Measurements from ENCODE around the gene SLCO3A1.

The SLCO3A1 gene

DNA sequence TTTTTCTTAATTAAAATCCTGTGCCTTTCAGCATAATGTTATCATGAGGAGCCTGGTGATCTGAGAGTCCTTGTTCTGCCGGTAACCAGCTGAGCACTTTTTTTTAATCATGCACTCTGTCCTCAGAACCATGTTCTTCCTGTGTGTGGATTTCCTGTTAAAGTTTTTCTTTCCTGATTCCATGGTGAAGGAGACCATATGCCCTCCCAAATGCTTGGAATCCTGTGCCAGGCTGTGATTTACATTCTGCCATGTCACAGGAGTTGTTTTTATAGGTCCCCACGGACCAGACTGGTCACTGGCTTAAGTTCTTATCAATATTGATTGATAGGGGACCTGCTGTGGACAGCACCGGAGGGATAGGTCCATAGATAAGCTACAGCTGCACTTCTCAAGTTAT is 257.8 kb downstream of the SLCO3A1 start:
- no peak for DNase-seq

DNA sequence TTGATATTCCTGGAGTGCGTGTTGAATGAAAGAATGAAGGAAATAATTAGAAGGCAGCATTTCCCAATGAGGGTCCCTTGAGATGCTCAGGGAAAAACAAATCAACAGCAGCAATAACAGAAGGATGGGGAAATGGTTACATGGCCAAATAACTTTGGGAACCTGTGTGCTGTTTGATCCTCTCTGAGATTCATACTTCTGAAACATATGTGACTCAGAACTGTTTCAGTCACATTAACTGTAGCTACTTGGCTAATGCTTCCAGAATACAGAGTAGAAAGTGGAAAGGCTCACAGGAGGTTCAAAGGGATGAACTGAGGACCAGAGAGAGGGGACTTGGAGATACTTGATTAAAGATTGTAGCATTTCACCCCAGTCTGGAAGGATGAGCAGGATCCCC is 258.2 kb downstream of the SLCO3A1 start:
- DNase-seq = no peak

DNA sequence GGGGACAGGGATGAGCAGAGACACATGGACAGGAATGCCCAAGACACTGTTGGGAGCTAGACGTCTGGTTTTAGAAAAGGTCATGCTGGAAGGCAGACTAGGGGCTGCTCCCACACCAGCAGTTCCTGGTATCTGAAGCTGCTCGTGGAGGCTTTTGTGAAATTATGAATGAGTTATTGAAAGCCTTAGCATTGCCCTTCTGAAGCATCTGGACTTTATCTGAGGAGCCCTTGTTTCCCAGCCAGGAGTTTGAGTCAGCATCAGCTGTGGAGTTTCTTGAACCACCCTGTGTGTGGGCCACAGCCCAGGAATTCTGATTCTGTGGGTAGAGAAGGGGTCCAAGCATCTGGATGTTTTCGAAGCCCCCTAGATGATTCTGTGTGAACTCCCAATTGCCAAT is 258.7 kb downstream of the SLCO3A1 start:
- no peak for DNase-seq

DNA sequence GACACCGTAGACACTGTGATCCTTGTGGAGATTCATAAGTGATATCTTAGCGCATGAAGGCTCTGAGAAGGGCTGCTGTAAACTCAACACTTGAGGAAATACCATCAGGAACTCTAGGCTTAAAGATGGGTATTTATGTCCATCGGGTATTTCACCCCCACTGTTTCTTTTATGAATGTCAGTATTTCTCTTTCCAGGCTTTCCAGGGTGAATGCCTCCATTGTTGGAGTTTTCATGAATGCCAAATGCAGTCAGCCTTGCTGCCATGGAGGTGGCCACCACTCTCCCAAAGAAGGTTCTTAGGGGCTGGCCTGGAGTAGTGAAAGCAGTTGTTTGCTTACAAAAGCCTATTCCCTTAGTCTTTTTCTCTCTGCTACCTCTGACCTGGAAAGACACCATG is 259.2 kb downstream of the SLCO3A1 start:
- no peak for DNase-seq

DNA sequence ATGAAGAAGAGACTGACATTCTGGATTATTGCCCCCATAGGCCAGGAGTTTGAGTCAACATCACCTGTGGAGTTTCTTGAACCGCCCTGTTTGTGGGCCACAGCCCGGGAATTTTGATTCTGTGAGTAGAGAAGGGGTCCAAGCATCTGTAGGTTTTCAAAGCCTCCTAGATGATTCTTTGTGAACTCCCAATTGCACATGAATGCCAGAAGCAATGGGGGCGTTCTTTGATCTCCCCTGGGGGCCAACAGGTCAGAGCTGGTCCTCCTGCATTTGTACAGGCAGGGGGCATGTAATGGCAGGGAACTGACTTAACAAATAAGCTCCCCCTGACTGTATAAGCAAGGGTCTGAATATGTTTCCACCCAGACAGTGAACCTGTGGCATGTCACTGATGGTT is 260.3 kb downstream of the SLCO3A1 start:
- no peak for DNase-seq

DNA sequence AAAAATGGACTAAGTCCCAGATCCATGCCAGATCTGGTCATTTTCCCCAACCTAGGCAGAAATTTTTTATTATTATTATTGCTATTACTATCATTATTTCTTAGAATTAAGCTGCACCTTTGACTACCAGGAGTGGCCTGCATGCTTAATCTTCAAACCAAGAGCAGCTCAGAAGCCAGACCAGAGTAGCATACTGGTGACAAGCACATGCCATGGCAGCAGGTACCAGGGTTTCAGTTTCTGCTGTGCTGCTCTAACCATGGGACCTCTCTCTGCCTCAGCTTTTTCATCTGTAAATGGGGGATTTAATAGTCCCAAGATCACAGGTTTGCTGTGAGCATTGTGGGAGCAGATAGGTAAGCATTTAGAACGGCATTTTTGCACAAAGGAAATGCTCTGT is 262.3 kb downstream of the SLCO3A1 start:
- DNase-seq = no peak

DNA sequence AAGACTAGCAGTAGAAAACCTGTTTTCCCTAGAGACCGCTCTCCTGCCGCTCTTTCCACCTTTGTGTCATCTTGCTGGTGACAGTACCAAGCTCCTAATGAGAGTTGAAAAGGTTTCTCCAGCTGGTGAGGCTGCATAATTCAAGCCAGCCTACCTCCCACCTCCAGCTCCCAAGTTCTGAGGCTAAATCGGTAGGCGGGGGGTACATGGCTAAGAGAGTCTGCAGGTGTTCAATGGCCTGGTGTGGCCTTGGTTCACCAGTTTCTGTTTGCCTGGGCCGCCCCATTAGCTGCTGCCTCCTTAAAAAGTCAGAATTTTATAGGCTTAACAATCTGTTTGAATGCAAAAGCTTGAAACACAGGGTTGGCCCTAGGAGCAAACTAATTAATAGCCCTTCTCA is 262.8 kb downstream of the SLCO3A1 start:
- DNase-seq = no peak

DNA sequence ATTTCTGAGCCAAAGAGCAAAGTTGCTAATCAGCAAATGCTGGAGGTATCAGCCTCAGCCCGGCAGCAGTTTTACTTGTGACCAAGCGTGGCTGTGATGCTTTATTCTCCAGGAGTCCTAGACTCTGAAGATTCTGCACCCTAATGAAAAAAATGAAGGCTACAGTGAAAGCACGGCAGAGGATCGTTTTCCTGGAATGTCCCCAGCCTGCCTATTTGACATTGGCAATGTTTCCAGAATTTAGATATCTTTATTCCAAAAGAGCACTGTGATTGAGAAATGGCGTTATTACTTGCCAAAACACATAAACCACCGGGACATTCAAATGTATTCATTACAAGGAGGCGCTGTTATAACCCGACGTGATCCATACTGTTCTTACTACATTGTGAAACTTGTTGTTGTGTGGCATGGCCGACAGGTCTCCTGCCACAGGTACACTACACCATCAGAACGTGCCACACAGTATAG is 263.8 kb downstream of the SLCO3A1 start:
- no peak for DNase-seq

DNA sequence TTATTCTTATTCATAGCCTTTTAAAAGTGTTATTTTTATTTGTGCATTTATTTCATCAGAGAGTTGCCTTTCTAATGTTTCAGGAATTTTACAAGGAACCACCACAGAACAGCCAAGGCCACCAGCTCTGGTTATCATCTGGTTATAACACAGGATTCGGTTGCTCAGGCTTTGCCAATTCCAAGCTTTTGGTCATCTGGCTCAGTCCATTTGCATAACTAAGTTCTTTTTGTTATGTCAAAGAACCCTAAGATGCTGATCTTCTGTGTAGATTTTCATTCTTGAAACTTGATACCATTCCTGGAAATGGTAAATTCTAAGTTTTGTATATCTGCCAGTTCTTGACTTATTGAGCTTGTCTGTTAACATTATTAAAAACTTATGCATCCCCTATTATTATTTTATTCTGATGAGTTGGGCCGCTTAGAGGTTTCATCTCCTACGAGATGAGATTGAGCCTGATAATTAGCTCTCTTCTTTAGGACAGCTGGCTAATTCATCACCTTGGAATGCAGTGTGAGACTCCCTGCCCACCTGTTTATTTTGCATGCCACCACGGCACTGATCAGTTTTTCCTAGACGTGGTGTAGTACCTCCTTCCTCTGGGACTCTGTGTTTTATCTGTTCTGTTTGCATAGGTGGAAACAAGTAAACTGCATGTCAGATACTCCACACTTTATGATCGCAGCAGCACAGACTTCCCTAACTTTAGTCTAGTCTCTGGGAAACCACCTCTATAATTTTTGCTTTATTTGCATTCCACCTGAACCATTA is 264.8 kb downstream of the SLCO3A1 start:
- no peak for DNase-seq

DNA sequence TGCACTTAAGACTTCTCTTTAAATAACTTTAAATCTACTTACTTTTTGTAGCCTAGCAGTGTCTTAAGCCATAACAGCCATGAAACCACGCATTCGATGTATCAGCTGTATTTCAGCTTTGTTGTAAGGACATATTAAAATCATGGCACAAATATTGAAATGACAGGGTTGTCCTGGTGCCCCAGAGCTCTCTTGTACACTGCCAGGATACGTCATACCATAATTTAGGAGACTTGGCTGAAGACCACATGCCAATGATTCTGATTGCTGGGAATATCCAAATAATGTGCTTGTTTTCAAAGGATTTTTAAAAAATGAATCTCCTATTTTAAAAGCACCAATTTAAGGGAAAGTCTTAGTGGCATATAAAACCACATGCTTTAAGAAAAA is 265.4 kb downstream of the SLCO3A1 start:
- DNase-seq = no peak

DNA sequence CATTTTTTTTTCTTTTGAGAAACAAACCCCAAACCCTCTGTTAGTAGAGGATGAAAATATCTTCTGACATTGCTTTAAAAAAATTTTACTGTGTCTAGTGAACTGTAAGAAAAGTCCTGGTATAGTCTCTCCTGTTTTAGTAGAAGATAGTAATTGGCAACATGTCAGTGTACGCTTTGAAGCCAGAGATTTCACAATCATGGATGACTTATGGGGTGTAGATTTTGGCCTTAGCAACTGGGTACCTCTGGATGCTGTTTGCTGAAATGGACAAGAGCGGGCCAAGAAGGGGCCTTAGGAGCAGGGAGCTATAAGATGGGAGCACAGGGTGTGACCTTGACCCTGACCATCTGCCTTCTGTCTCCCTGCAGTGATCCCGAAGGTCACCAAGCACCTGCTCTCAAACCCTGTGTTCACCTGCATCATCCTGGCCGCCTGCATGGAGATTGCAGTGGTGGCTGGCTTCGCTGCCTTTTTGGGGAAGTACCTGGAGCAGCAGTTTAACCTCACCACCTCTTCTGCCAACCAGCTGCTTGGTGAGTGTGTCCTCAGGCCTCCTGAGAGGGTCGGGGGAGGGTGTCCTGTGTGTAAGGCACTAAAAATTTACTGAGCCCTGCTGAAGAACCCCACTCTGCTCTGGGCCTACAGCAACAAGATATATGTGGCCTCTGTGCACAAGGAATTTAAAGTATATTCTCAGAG is 266.7 kb downstream of the SLCO3A1 start:
- DNase-seq = no peak

DNA sequence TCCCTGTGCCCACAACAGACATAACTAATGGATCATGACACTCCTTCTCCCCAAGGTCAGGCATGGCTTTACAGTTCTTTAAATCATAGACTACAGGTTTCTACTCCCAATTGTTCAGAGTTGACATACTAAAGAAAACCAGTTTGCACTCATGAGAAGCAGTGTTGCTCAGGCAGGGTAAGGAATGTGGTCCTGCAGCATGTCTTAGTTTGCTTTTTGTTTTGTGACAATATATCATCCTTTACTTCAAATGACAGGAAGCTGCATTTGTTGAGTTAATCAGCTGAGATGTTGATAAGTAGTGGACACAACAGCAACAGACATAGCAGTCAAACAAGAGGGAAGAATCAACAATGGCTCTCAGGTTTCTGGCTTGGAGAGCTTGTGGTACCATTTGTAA is 267.5 kb downstream of the SLCO3A1 start:
- no peak for DNase-seq

DNA sequence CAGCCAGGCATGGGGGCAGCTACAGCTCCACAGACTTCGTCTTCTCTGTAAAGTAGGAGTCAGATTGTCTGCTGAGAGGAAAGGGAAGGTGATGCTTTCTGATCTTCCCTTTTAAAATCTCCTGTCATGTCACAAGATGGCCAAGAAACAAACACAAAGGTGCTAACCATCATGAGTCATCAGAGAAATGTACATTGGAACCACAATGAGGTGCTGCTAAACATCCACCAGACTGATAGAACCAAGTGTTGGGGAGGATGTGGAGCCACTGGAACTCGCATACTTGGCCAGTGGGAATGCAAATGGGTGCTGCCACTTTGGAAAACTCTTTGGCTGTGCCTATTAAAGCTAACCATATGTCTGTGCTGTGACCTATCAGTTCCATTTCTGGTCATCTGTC is 268.8 kb downstream of the SLCO3A1 start:
- DNase-seq = no peak

DNA sequence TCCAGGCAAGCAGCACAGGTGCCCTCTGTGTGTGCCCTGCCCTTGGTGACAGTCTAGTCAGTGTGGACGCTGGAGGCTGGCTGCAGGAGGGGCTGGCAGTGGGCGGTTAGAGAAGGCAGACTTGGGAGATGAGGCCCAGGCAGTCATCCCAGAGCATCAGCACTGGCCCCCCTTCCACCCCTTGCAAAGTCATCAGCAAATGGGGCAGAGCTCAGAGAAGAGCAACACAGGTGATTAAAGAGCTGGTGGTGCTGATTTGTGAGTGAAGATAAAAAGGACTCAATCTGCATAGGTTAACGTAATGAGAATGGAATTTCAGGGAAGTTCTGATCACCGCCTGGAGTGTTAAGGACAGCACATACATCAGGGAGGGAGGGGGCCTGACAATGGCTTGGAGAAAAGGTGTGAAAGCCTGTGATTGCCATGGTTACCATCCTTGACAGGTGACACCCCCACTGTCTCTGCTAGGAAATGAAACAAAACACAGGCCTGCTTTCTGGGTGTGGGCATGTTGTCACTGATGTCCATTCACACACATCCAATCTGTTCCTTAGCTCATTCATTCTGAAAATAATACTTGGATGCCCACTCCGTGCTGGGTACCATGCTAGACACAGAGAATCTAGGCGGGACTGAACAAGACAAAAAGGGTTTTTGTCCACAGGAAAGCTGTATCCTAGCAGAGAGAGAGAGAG is 270.6 kb downstream of the SLCO3A1 start:
- DNase-seq = no peak

DNA sequence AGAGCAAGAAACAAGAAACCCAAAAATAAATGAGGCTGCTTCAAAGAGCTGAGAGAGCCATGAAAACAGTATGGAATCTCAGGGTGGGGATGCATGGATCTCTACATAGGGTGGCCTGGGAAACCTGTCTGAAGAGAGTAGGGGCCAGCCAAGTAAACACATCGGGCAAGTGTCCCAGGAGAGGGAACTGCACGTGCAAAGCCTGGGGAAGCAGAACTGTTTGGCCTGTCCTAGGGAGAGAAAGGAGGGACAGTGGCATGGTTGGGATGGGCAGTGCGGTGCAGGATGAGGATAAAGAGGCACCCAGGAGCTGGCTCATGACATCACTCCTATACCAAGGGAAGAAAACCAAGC is 271.1 kb downstream of the SLCO3A1 start:
- DNase-seq = no peak

DNA sequence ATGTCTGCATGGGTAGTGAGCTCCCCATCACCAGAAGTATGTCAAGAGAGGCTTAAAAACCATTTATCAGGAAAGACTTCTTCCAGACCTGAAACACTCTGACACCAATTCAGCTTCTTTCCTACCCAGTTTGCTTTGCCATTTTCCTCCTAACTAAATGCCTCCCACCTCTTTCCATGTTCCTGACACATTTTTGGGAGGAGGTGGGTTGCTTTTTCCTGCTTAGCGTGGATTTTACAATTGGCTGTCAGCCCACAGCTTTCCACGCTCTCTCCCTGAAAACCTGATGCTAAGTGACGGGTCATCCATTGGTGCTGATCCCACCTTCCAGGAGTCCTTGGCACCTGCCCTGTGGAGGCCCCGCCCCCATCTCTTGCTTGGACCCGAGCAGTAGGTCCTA is 275.3 kb downstream of the SLCO3A1 start:
- DNase-seq = no peak

DNA sequence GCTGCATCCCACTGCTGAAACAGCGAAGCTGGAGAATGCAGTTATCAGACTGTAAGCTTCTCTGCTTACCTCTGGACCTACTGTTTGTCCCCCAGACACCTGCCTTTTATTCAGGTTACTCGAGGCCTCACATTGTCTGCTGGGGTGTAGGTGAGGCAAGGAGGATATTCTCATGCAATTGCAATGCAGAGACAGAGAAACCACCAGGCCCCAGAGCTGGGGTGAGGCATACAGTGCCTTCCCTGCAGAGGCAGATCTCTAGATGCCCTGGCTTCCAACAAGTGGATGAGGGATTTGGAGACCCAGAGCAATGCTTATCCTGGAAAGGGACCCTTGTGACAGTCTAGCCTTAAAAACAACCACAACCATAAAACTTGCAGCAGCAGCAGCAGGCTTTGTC is 276.7 kb downstream of the SLCO3A1 start:
- DNase-seq = no peak

DNA sequence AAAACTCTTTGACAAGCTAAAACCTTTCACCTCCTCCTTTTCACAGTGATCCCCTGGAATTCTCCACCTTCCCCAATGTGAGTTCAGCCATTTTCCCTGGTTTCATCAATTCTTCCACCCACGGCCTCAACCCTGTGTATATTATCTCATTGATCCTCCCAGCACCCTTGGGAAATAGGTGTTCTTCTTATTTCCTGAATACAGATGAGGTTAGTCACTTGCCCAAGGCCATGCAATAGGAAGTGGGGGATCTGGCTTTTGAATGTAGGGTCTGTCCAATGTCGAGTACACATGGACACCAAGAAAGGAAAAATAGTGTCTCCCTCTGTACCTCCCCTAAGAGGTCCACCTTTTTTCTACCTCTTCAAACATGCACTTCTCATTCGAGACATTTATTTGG is 277.4 kb downstream of the SLCO3A1 start:
- no peak for DNase-seq

DNA sequence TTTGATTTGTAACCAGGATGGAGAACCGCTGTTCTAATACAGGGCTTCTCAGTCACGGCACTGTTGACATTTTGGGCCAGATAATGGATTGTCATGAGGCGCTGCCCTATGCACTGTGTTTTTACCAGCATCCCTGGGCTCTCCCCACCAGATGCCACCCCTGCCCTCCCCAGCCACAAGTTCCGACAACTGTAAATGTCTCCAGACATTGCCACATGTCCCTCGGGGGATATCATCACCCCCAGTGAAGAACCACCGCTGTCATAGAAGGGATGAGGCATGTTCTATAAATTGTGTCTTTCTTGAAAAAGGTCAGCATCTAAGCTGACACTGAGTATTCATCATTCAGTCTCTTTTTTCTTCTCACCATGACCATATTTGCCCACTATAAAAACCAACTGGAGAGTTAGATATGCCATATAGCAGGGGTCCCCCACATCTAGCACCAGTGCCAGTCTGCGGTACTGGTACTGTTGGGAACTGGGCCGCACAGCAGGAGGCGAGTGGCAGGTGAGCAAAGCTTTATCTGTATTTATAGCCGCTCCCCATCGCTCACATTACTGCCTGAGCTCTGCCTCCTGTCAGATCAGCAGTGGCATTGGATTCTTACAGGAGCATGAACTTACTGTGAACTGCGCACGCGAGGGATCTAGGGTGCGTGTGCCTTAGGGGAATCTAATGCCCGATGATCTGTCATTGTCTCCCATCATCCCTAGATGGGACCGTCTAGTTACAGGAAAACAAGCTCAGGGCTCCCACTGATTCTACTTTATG is 279.7 kb downstream of the SLCO3A1 start:
- DNase-seq = no peak

DNA sequence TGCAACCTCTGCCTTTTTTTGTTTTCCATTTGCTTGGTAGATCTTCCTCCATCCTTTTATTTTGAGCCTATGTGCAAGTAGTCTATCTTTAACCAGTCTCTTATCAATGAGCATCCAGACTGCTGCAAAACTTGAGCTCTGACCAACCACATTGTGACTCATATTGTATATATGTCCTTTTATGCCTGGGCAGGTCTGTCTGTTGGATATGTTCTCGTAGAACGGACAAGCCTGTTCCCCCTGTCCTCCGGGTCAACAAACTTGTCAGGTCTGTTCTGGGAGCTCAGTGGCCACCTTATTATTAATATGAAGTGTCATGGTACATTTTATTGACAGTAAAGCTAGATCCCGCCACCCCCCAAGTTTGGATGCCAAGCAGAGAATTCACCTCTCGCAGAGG is 287.3 kb downstream of the SLCO3A1 start:
- DNase-seq = no peak

DNA sequence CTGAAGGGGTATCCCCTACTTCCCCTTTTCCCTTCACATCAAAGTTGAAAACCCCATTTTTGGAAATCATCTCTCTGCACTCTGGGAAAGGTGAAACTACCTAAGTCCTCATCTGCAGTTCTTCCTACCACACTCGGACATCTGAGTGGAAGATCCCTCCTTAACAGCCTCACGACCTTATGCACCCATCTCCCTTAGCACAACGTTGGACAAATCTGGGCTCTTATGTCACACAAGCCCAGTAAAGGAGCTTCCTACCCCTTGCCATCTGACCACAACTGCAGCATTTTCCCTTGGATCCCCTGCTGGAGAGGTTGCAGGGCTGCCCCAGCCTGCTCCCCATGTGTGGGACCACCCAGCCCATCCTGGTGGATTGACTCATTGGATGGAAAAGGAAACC is 288.1 kb downstream of the SLCO3A1 start:
- DNase-seq = no peak

DNA sequence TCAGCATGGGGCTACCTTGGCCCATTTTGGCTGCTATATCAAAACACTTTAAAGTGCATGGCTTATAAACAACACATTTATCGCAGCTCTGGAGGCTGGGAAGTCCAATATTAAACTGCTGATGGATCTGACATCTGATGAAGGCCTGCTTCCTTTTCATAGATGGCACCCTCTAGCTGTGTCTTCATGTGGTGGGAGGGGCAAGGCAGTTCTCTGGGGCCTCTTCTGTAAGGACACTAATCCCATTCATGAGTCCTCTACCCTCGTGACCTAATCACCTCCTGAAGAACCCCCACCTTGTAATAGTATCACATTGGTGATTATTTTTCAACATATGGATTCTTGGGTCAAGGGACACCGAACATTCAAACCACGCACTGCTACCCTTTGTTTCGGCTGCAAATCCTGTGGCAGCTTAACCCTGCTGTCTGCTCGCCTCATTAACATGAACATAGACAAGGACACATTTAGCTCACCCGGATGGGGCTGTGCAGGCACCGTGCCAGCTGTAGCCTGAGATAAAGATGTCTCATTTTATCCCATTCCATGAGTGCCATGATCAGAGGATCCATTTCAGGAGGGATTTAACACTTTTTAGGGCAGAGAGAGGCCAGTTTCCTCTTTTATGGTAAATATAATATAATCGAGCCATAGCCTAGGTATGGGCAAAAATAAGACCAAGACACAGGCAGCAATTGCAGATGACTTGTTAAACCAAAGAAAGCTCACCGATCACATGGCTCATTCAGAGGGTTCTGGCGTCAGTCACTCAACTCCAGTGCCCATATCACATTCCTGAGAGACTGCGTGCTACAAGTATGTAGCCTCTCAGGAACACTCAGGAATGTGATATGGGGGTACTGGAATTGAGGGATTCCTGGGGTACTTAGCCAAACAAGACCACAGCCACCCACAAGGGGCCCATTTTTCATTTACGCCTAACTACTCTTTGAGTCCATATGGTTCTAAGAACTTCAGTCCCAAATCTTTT is 289.0 kb downstream of the SLCO3A1 start:
- DNase-seq = no peak

Measured in CD4-positive, alpha-beta T cell treated with Interleukin-17A for 4 hours (primary cell).